Measurements from ENCODE around the gene ZNF283.
"Not testable (repeated sequence)": the region's sequence is repeated elsewhere in the genome, so short reads cannot be mapped to it uniquely, and the experiment has no call there.

Gene ZNF283

GRCh38 chr19:43799502-43800142 is 27.5 kb upstream of the ZNF283 start:
- DNase-seq = no peak

- DNase-seq = no peak
Measured at GRCh38 chr19:43802216-43802951, 24.7 kb upstream of the ZNF283 start, which contains the start of gene LYPD5. TSS of gene LYPD5 (minus strand) at chr19:43802447. CDS start at chr19:43802380, 67 bp downstream.

GRCh38 chr19:43804432-43804831 is 22.7 kb upstream of the ZNF283 start:
- no peak for DNase-seq

DNA sequence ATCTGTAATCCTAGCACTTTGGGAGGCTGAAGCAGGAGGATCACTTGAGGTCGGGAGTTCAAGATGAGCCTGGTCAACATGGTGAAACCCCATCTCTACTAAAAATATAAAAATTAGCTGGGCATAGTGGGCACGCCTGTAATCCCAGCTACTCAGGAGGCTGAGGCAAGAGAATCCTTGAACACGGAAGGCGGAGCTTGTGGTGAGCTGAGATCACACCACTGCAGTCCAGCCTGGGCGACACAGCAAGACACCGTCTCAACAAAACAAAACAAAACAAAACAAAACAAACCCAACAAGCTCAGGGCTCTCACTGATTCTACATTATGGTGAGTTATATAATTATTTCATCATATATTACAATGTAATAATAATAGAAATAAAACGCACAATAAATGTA is 20.7 kb upstream of the ZNF283 start:
- DNase-seq = not testable (repeated sequence)

DNA sequence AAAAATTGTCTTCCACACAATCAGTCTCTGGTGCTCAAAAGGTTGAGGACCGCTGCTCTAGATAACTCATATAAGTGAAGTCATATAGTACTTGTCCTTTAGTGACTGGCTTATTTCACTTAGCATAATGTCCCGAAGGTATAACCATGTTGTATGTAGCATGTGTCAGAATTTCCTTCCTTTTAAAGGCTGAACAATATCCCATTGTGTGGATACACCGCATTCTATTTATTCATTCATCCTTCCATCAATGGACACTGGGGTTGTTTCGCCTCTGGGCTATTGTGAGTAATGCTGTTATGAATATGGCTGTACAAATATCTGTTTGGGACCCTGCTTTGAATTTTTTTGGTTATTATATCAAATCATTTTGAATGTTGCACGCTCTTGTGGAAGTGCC is 20.3 kb upstream of the ZNF283 start:
- DNase-seq = no peak

GRCh38 chr19:43807651-43808050 is 19.5 kb upstream of the ZNF283 start:
- no peak for DNase-seq

DNA sequence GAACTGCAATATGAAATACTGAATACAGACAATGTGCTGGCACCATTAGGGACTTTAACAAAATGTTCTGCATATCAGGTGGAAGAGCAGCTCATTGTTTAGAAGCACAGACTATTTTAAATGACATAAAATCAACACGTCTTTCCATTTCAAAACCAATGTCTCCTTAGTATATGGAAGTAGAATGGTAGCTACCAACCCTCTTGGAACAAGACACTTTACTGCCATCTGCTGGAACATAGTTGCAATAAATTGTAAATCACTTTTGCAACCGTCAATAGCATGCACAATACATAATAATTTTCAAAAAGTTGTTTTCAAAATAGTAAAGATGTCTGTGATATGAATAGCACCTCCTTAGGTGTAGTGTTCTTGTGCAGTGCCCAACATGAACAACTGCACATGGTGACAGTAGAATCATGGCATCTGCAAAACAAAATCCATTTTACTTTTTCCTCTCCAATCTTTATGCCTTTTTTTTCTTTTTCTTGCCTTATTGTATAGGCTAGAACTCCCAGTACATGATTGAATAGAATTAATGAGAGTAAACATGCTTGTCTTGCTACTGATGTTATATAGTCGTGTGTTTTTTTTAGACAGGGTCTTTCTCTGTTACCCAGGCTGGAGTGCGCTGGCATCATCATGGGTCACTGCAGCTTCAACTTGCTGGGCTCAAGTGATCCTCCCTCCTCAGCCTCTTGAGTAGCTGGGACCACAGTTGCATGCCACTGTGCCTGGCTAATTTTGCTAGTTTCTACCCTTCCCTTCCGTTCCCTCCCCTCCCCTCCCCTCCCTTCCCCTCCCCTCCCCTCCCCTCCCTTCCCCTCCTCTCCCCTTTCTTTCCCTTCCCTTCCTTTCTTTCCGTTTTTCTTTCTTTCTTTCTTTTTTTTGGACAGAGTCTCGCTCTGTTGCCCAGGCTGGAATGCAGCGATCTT is 17.1 kb upstream of the ZNF283 start:
- DNase-seq = peak in 2 of 5 experiments; percentile 6 to 68

GRCh38 chr19:43811837-43812236 is 15.3 kb upstream of the ZNF283 start:
- DNase-seq = no peak

DNA sequence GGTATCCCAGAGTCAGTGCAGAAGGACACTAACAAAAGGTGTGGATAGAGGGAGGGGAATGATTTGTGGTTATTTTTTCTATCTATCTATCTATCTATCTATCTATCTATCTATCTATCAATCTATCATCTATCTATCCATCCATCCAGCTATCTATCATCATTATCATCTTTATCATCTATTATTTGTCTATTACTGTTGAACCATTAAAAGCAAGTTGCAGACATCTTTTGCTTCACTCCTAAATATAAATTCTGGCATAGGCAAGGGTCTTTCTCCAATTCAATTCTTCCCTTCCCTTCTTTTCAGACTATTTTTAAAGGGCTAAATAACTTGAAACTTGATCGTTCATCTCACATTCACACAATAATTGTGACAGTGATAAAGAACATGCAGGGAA is 14.9 kb upstream of the ZNF283 start:
- DNase-seq = no peak

- no peak for DNase-seq
Measured at GRCh38 chr19:43812688-43813087, 14.4 kb upstream of the ZNF283 start.

DNA sequence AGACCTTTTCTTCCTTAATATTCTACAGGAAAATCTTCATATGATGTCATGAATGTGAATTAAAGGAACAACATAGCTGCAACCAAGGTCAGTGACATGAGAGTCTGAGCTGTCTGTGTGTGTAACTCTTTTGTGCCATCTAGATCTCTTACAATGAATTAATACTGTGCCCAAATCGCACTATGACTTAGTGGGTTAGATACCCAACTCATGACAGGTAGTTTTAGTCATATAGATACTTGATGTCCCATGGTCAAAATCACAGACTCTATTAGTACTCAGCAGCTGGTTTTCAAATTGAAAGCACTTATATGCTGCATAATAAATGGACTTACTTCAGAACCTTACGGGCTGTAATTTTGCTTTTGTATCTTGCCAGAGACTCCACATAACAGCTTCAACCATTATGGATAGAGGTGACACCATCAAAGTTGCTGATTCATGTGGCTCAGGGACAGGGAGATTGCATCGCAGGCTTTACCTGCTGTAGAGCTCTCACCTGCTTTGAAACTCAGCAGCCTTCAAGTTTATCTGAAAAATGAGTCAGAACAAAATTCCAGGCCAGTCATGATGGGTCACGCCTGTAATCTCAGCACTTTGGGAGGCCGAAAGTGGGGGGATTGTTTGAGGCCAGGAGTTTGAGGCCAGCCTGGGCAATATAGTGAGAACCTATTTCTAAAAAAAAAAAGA is 12.3 kb upstream of the ZNF283 start:
- DNase-seq = no peak

DNA sequence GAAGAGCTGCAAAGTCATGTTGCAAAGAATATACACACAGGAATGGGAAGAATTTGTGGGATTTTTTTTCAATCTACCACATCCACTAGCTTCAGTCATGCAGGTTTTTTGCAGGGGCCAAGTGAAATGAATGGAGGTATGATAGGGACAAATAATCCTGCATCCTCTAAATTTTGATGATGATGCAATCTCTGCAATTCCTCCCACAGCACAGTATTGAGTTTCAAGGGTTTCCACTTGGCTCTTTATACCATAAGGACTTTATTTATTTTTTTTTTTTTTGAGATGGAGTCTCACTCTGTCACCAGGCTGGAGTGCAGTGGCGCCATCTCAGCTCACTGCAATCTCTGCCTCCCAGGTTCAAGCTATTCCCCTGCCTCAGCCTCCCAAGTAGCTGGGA is 9.7 kb upstream of the ZNF283 start:
- DNase-seq = not testable (repeated sequence)

DNA sequence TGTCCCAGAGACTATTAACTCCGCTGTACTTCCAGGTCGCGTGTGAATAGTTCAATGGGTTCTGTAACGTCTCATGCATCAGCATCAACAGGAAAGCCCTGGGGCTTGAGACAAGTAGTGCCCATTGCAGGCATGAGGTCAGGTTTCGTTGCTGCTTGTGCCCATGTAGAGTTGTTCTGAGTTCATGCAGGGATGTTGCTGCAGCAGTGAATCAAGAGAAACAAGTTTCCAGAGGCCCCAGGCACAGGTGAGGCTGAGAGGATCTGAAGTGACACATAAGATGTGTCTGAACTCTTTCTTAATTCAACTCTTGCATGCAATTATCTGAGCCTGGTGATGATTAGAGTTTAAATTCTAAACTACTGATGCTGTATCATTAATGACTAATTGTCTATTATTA is 8.6 kb upstream of the ZNF283 start:
- DNase-seq = no peak

- DNase-seq = no peak
Measured at GRCh38 chr19:43820098-43820883, 6.8 kb upstream of the ZNF283 start.

GRCh38 chr19:43820884-43821215 is 6.3 kb upstream of the ZNF283 start:
- peak in 1 of 5 experiments; percentile 47 for DNase-seq

DNA sequence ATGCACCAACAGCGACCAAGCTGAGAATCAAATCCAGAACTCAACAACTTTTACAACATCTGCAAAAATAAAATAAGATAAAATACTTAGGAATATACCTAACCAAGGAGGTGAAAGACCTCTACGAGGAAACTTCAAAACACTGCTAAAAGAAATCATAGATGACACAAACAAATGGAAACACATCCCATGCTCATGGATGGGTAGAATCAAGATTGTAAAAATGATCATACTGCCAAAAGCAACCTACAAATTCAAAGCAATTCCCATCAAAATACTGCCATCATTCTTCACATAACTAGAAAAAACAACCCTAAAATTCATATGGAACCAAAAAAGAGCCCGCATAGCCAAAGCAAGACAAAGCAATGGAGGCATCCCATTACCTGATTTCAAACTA is 3.3 kb upstream of the ZNF283 start:
- DNase-seq = not testable (repeated sequence)

DNA sequence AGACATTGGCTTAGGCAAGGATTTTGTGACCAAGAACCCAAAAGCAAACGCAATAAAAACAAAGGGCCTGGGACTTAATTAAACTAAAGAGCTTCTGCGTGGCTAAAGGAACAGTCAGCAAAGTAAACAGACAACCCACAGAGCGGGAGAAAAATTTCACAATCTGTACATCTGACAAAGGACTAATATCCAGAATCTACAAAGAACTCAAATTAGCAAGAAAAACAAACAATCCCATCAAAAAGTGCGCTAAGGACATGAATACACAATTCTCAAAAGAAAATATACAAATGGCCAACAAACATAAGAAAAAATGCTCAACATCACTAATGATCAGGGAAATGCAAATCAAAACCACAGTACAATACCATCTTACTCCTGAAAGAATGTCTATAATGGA is 2.5 kb upstream of the ZNF283 start:
- DNase-seq = not testable (repeated sequence)

DNA sequence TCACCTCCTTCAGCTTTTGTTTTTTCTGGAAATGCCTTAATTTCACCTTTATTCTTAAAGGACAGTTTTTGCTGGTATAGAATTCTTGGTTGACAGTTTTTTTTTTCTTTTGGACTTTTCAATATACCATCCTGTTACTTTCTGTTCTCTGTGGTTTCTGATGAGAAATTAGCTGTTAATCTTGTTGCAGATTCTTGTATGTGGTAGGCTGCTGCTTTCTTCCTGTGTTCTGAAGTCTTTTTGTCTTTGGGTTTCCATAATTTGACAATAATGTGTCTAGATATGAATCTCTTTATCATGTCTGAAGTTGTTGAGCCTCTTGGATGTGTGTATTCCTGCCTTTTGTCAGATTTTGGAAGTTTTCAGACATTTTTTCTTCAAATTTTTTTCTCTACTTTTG is 12.0 kb downstream of the ZNF283 start:
- DNase-seq = no peak

DNA sequence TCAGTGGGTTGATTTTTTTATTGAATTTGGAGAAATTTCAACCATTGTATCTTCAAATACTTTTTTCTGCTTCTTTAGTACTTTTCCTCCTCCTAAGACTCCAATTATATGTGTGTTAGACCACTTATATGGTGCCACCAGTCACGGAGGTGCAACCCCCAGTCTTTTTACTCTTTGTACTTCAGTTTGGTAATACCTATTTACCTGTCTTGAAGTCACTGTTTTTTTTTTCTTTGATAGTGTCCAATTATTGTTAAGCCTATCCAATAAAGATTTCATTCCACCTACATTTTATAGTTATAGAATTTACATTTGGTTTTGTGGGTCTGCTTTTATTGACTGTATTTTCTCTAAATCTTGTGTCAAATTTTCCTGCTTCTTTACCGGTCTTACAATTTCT is 14.9 kb downstream of the ZNF283 start:
- no peak for DNase-seq

GRCh38 chr19:43847246-43847645 is 20.1 kb downstream of the ZNF283 start:
- DNase-seq = no peak

GRCh38 chr19:43847884-43848283 is 20.8 kb downstream of the ZNF283 start:
- no peak for DNase-seq

GRCh38 chr19:43848821-43849220 is 21.7 kb downstream of the ZNF283 start:
- no peak for DNase-seq
